Panc1 (cell line): ENCODE data around the gene SRP68. TPM values are rescaled to one million over a fixed set of nuclear protein-coding genes. Genes with fewer than 3 reads are reported as not detected.

ENCODE experiments used
- ATAC-seq: fragments of 200-7000 bp; cut with Tn5 transposase; 2 replicates; pipeline ENCODE4 v1.9.1; 2020; ENCODE audit warnings: mild to moderate bottlenecking, moderate library complexity
- BruUV-seq: library from RNA; stranded (reverse); fragments of 400-500 nt; replicated peaks from 2 replicates; lab custom pipeline; 2021; lab: Mats Ljungman, UMichigan
- CTCF ChIA-PET: fragments of 300-600 bp; sonication (Branson Sonifier 250); formaldehyde crosslinking; loops from one replicate; lab custom pipeline; 2022; ENCODE audit warnings: antibody characterized with exemption; lab: Charles Lee
- POLR2A ChIA-PET: fragments of 300-600 bp; sonication (Branson Sonifier 250); formaldehyde crosslinking; loops from one replicate; lab custom pipeline; 2022; ENCODE audit warnings: antibody characterized with exemption; lab: Charles Lee
- DNase-seq: peaks from one replicate; pipeline ENCODE4 v3.0.0-alpha.2; 2010; ENCODE audit warnings: low read depth, low spot score
- H3K27ac ChIP-seq: 2 replicates; pipeline ENCODE4 v1.5.1; 2011; ENCODE audit warnings: mild to moderate bottlenecking, low read length, inconsistent platforms
- H3K27me3 ChIP-seq: fragments of 200-500 bp; sonication (Bioruptor generic); 2 replicates; pipeline ENCODE4 v1.6.0; 2014; ENCODE audit warnings: low read length, inconsistent platforms; ENCODE audit not compliant: control insufficient read depth, insufficient read depth
- H3K36me3 ChIP-seq: fragments of 200-500 bp; sonication (Bioruptor generic); 2 replicates; pipeline ENCODE4 v1.5.1; 2014; ENCODE audit warnings: inconsistent platforms, mild to moderate bottlenecking, low read length, moderate library complexity; ENCODE audit not compliant: control insufficient read depth, insufficient read depth
- H3K4me1 ChIP-seq: 2 replicates; pipeline ENCODE4 v1.5.1; 2011; ENCODE audit warnings: inconsistent platforms, mild to moderate bottlenecking, low read length, moderate library complexity; ENCODE audit not compliant: control insufficient read depth, insufficient read depth
- H3K4me3 ChIP-seq, 2 experiments: 2 replicates each; pipeline ENCODE4 v1.5.1; 2011 to 2012; ENCODE audit warnings: low read depth in 2 of 2, low read length in 2 of 2, mild to moderate bottlenecking in 2 of 2, inconsistent platforms in 1 of 2, moderate library complexity in 1 of 2
- H3K9me3 ChIP-seq: fragments of 200-500 bp; sonication (Bioruptor generic); 2 replicates; pipeline ENCODE4 v1.5.1; 2014; ENCODE audit warnings: low read depth, mild to moderate bottlenecking, inconsistent platforms, low read length, moderate library complexity; ENCODE audit not compliant: control insufficient read depth, insufficient read depth
- POLR2AphosphoS5 ChIP-seq: IDR thresholded peaks from 2 replicates; pipeline ENCODE4 v1.6.1; 2012; ENCODE audit warnings: mild to moderate bottlenecking, low read depth, low read length, moderate library complexity
- SIN3A ChIP-seq: IDR thresholded peaks from 2 replicates; pipeline ENCODE4 v1.6.1; 2012; ENCODE audit warnings: low read depth, mild to moderate bottlenecking, low read length, moderate library complexity, borderline replicate concordance; ENCODE audit not compliant: insufficient read depth
- TCF7L2 ChIP-seq: IDR thresholded peaks from 2 replicates; pipeline ENCODE4 v1.6.1; 2011; ENCODE audit warnings: mild to moderate bottlenecking, low read depth, low read length, inconsistent platforms
- in situ Hi-C: cut with HindIII; loops from 2 replicates; pipeline ENCODE4 v1.10.0; 2016; ENCODE audit warnings: low sequenced_read_pairs, low pct_unique_long_range_greater_than_20kb
- intact Hi-C: fragments of 100-400 bp; cut with micrococcal nuclease; formaldehyde crosslinking; loops from one replicate; pipeline ENCODE4 v1.10.0; 2022; ENCODE audit not compliant: unreplicated experiment
- total RNA-seq: library from RNA; stranded (reverse); gene quantifications from one replicate; pipeline ENCODE4 v1.2.1, GENCODE V29; 2021; ENCODE audit not compliant: unreplicated experiment
- TF ChIP-seq, protein P1 (sequence below), 2 experiments: IDR thresholded peaks; 2 replicates each; pipeline ENCODE4 v1.6.1; 2011 to 2012; ENCODE audit warnings: low read depth in 2 of 2, control low read depth in 1 of 2, low read length in 1 of 2, mild to moderate bottlenecking in 1 of 2, moderate library complexity in 1 of 2; ENCODE audit not compliant: insufficient read depth in 1 of 2
- TF ChIP-seq, protein P2 (sequence below): fragments of 450-650 bp; IDR thresholded peaks from 2 replicates; pipeline ENCODE4 v1.5.1; 2017; ENCODE audit warnings: mild to moderate bottlenecking

The SRP68 gene
- total RNA-seq, 1 experiment from 2014 or later: 100 TPM

DNA sequence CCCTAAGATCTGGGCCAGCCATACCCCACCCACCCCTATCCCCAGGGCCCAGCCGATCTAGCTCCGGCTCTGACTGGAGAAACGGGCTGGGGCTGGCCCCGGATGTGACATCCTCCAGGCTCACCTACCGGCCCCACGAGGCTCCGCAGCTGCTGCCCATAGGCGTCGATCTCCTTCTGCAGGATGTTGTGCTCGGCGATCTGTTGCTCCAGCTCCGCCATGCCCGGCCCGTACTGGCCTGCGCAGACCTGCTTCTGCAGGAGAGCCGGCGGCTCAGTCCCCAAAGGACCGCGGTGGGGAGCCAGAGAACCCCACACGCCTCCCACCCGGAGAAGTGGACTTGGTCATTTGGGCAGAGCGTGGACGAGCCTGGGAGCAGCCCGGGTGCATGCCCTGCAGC is 50.0 kb downstream of the SRP68 start (continued):
- TF ChIP-seq, protein P1, sequence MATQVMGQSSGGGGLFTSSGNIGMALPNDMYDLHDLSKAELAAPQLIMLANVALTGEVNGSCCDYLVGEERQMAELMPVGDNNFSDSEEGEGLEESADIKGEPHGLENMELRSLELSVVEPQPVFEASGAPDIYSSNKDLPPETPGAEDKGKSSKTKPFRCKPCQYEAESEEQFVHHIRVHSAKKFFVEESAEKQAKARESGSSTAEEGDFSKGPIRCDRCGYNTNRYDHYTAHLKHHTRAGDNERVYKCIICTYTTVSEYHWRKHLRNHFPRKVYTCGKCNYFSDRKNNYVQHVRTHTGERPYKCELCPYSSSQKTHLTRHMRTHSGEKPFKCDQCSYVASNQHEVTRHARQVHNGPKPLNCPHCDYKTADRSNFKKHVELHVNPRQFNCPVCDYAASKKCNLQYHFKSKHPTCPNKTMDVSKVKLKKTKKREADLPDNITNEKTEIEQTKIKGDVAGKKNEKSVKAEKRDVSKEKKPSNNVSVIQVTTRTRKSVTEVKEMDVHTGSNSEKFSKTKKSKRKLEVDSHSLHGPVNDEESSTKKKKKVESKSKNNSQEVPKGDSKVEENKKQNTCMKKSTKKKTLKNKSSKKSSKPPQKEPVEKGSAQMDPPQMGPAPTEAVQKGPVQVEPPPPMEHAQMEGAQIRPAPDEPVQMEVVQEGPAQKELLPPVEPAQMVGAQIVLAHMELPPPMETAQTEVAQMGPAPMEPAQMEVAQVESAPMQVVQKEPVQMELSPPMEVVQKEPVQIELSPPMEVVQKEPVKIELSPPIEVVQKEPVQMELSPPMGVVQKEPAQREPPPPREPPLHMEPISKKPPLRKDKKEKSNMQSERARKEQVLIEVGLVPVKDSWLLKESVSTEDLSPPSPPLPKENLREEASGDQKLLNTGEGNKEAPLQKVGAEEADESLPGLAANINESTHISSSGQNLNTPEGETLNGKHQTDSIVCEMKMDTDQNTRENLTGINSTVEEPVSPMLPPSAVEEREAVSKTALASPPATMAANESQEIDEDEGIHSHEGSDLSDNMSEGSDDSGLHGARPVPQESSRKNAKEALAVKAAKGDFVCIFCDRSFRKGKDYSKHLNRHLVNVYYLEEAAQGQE (IDR thresholded peaks at IDR 0.05; ENCODE audit: insufficient read depth in 1 of 2, low read depth in 2 of 2, low read length in 1 of 2): no peak

DNA sequence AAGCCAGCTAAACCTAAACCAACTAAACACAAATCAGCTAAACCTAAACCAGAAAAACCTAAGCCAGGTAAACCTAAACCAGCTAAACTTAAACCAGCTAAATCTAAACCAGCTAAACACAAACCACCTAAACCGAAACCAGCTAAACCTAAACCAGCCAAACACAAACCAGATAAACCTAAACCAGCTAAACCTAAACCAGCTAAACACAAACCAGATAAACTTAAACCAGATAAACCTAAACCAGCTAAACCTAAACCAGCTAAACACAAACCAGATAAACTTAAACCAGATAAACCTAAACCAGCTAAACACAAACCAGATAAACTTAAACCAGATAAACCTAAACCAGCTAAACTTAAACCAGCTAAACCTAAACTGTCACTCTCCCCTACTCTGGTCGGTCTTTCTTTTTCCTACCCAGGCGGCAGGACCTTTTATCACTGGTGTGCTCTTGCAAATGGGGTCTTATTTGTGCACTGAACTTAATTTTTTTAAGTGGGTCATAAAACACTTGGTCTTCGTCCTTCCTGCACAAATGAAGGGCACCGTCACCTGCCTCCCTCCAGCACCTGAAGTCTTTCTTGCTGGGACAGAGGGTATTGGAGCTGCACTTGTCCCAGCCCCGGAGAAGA is 52.4 kb downstream of the SRP68 start:
- no TSS peak for BruUV-seq
- no peak for ATAC-seq
- no peak for DNase-seq
- in situ Hi-C loops: no loop called here
- Histone ChIP-seq H3K36me3 (peaks cover 3% of the 10 kb centered on the region; the same call in 1 of the 2 replicates), H3K9me3 (no peaks in the 10 kb centered on the region), H3K27ac (no peak overlapping the region; the same call in 1 of the 2 replicates), H3K4me1 (no peaks in the 10 kb centered on the region), H3K4me3 (no peak overlapping the region), H3K27me3 (no peaks in the 10 kb centered on the region)
- ChIA-PET CTCF (no interaction called here), POLR2A (interaction anchor here (0.6 kb wide), 2 partner anchors 16 to 90 kb away, joined by 3 to 6 read pairs; no protein-coding TSS in a partner anchor)
- TF ChIP-seq SIN3A: no peak
- intact Hi-C loops: no loop called here

DNA sequence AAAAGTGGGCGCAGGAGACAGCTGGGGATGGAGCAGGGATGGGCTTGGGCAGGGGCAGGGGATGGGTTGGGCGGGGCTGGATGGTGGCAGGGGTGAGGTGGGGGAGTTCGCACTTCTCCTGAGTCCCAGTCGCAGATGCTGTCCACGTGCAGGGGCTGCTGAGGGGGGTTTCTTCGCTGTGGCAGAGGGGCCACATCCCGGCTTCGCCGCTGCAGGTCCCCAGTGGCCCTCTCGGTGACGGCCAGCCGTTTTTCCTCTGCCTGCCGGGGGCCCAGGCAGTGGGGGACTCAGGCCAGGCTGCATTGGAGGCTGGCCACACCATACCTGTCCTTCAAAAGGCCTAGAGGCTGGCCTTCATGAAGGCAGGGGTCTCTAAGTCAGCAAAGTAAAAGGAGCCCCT is 53.5 kb downstream of the SRP68 start:
- H3K4me1 ChIP-seq: no peaks in the 10 kb centered on the region
- H3K9me3 ChIP-seq: no peaks in the 10 kb centered on the region
- in situ Hi-C loops: no loop called here
- ATAC-seq: no peak
- ChIA-PET CTCF (no interaction called here), POLR2A (interaction anchor here (0.5 to 0.6 kb wide), 2 partner anchors 46 to 107 kb away, joined by 3 to 8 read pairs; no protein-coding TSS in a partner anchor)
- H3K4me3 ChIP-seq: no peak overlapping the region
- H3K36me3 ChIP-seq: peaks cover 3% of the 10 kb centered on the region; the same call in 1 of the 2 replicates
- no peaks in the 10 kb centered on the region for H3K27me3 ChIP-seq
- TF ChIP-seq, protein P2, sequence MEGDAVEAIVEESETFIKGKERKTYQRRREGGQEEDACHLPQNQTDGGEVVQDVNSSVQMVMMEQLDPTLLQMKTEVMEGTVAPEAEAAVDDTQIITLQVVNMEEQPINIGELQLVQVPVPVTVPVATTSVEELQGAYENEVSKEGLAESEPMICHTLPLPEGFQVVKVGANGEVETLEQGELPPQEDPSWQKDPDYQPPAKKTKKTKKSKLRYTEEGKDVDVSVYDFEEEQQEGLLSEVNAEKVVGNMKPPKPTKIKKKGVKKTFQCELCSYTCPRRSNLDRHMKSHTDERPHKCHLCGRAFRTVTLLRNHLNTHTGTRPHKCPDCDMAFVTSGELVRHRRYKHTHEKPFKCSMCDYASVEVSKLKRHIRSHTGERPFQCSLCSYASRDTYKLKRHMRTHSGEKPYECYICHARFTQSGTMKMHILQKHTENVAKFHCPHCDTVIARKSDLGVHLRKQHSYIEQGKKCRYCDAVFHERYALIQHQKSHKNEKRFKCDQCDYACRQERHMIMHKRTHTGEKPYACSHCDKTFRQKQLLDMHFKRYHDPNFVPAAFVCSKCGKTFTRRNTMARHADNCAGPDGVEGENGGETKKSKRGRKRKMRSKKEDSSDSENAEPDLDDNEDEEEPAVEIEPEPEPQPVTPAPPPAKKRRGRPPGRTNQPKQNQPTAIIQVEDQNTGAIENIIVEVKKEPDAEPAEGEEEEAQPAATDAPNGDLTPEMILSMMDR: no peak
- no peak for TF ChIP-seq SIN3A
- TF ChIP-seq, protein P1 (IDR thresholded peaks at IDR 0.05; ENCODE audit: insufficient read depth in 1 of 2, low read depth in 2 of 2, low read length in 1 of 2): no peak
- TF ChIP-seq POLR2AphosphoS5: no peak
- no peak for TF ChIP-seq TCF7L2
- no TSS peak for BruUV-seq
- H3K27ac ChIP-seq: no peak overlapping the region
- intact Hi-C loops: no loop called here
- DNase-seq: no peak
